H9 (cell line): ENCODE results near the gene NCAM1. TPM values are rescaled to one million over a fixed set of nuclear protein-coding genes. Genes with fewer than 3 reads are reported as not detected.

ENCODE experiments used
- DNase-seq: peaks from one replicate; pipeline ENCODE4 v3.0.0-alpha.2; 2017
- H2AFZ ChIP-seq: one replicate; pipeline ENCODE4 v1.6.1; 2013; ENCODE audit warnings: mild to moderate bottlenecking, low read length, control low read depth, moderate library complexity
- H2AK5ac ChIP-seq: 2 replicates; pipeline ENCODE4 v1.6.1; 2013; ENCODE audit warnings: low read length, control low read depth, mixed read lengths; ENCODE audit not compliant: insufficient read length
- H2BK120ac ChIP-seq: one replicate; pipeline ENCODE4 v1.6.1; 2013; ENCODE audit warnings: low read depth, mild to moderate bottlenecking, low read length, control low read depth, inconsistent platforms; ENCODE audit not compliant: poor library complexity, severe bottlenecking
- H2BK12ac ChIP-seq: 2 replicates; pipeline ENCODE4 v1.6.1; 2013; ENCODE audit warnings: low read length, control low read depth, mixed read lengths, low read depth; ENCODE audit not compliant: insufficient read length
- H2BK15ac ChIP-seq: 2 replicates; pipeline ENCODE4 v1.6.1; 2013; ENCODE audit warnings: low read depth, low read length, control low read depth
- H2BK20ac ChIP-seq: one replicate; pipeline ENCODE4 v1.6.1; 2013; ENCODE audit warnings: low read depth, mild to moderate bottlenecking, low read length, control low read depth, inconsistent platforms; ENCODE audit not compliant: poor library complexity, severe bottlenecking
- H2BK5ac ChIP-seq: 2 replicates; pipeline ENCODE4 v1.6.1; 2013; ENCODE audit warnings: low read length, control low read depth, mixed read lengths; ENCODE audit not compliant: insufficient read length
- H3K14ac ChIP-seq: 2 replicates; pipeline ENCODE4 v1.6.1; 2013; ENCODE audit warnings: low read length, control low read depth; ENCODE audit not compliant: insufficient read depth
- H3K18ac ChIP-seq: 2 replicates; pipeline ENCODE4 v1.6.1; 2013; ENCODE audit warnings: low read depth, mild to moderate bottlenecking, mixed read lengths, low read length, control low read depth; ENCODE audit not compliant: insufficient read length
- H3K23ac ChIP-seq: 2 replicates; pipeline ENCODE4 v1.6.1; 2013; ENCODE audit warnings: low read length, control low read depth, mixed read lengths, low read depth; ENCODE audit not compliant: insufficient read length
- H3K23me2 ChIP-seq: 2 replicates; pipeline ENCODE4 v1.6.1; 2013; ENCODE audit warnings: low read depth, mild to moderate bottlenecking, mixed read lengths, low read length, control low read depth; ENCODE audit not compliant: insufficient read length, poor library complexity, severe bottlenecking
- H3K27ac ChIP-seq: 2 replicates; pipeline ENCODE4 v1.5.1; 2013; ENCODE audit warnings: low read length, control low read depth, mixed read lengths, low read depth; ENCODE audit not compliant: insufficient read length
- H3K27me3 ChIP-seq: 2 replicates; pipeline ENCODE4 v1.6.1; 2013; ENCODE audit warnings: low read length, control low read depth, inconsistent platforms; ENCODE audit not compliant: insufficient read depth
- H3K4ac ChIP-seq: 2 replicates; pipeline ENCODE4 v1.6.1; 2013; ENCODE audit warnings: low read depth, mild to moderate bottlenecking, control low read depth, inconsistent platforms, low read length, moderate library complexity
- H3K4me1 ChIP-seq: 2 replicates; pipeline ENCODE4 v1.6.1; 2013; ENCODE audit warnings: low read length, control low read depth, inconsistent platforms; ENCODE audit not compliant: insufficient read depth
- H3K4me2 ChIP-seq: 2 replicates; pipeline ENCODE4 v1.6.1; 2013; ENCODE audit warnings: low read length, control low read depth, mixed read lengths; ENCODE audit not compliant: insufficient read length, insufficient read depth
- H3K56ac ChIP-seq: 2 replicates; pipeline ENCODE4 v1.6.1; 2013; ENCODE audit warnings: low read depth, mild to moderate bottlenecking, mixed read lengths, low read length, control low read depth; ENCODE audit not compliant: insufficient read length
- H3K79me1 ChIP-seq: 2 replicates; pipeline ENCODE4 v1.6.1; 2013; ENCODE audit warnings: low read depth, mild to moderate bottlenecking, moderate library complexity, low read length, control low read depth, inconsistent platforms; ENCODE audit not compliant: insufficient read depth, poor library complexity, severe bottlenecking
- H3K79me2 ChIP-seq: 2 replicates; pipeline ENCODE4 v1.6.1; 2013; ENCODE audit warnings: low read length, control low read depth, inconsistent platforms; ENCODE audit not compliant: insufficient read depth
- H3K9ac ChIP-seq: 2 replicates; pipeline ENCODE4 v1.6.1; 2013; ENCODE audit warnings: low read length, control low read depth, mixed read lengths; ENCODE audit not compliant: insufficient read length; ENCODE audit errors: extremely low read depth
- H3K9me3 ChIP-seq: one replicate; pipeline ENCODE4 v1.6.1; 2013; ENCODE audit warnings: low read depth, low read length, inconsistent platforms; ENCODE audit not compliant: control insufficient read depth
- H3T11ph ChIP-seq: one replicate; pipeline ENCODE4 v1.6.1; 2013; ENCODE audit warnings: mild to moderate bottlenecking, low read length, control low read depth, inconsistent platforms
- H4K20me1 ChIP-seq: one replicate; pipeline ENCODE4 v1.6.1; 2013; ENCODE audit not compliant: control insufficient read depth, insufficient read length, insufficient read depth
- H4K5ac ChIP-seq: 2 replicates; pipeline ENCODE4 v1.6.1; 2013; ENCODE audit warnings: low read depth, mild to moderate bottlenecking, mixed read lengths, low read length, control low read depth; ENCODE audit not compliant: insufficient read length
- H4K8ac ChIP-seq: replicated peaks from 2 replicates; pipeline ENCODE4 v1.6.1; 2013; ENCODE audit warnings: low read length, control low read depth, mixed read lengths, low read depth; ENCODE audit not compliant: insufficient read length
- H4K91ac ChIP-seq: 2 replicates; pipeline ENCODE4 v1.6.1; 2013; ENCODE audit warnings: low read depth, mild to moderate bottlenecking, moderate library complexity, mixed read lengths, low read length, control low read depth; ENCODE audit not compliant: insufficient read length
- H3K27ac Mint-ChIP-seq, 3 experiments: 2 replicates in 2 of 3; 3 replicates in 1 of 3; pipeline ENCODE4 v1.8.0; 2020 to 2021; ENCODE audit warnings: mixed read lengths in 3 of 3, mild to moderate bottlenecking in 1 of 3, moderate library complexity in 1 of 3
- H3K27me3 Mint-ChIP-seq: 2 replicates; pipeline ENCODE4 v1.8.0; 2021; ENCODE audit warnings: low read depth, mild to moderate bottlenecking, moderate library complexity, mixed read lengths
- H3K36me3 Mint-ChIP-seq, 3 experiments: 2 replicates in 2 of 3; 3 replicates in 1 of 3; pipeline ENCODE4 v1.8.0; 2020 to 2021; ENCODE audit warnings: low read depth in 3 of 3, mixed read lengths in 3 of 3; ENCODE audit not compliant: insufficient read depth in 1 of 3
- H3K4me1 Mint-ChIP-seq, 2 experiments: 2 replicates each; pipeline ENCODE4 v1.8.0; 2020; ENCODE audit warnings: mixed read lengths in 2 of 2
- H3K4me3 Mint-ChIP-seq, 2 experiments: 2 replicates in 1 of 2; 3 replicates in 1 of 2; pipeline ENCODE4 v1.8.0; 2020 to 2021; ENCODE audit warnings: mild to moderate bottlenecking in 2 of 2, mixed read lengths in 2 of 2, moderate library complexity in 1 of 2
- H3K9me3 Mint-ChIP-seq, 2 experiments: 2 replicates in 1 of 2; 3 replicates in 1 of 2; pipeline ENCODE4 v1.8.0; 2020; ENCODE audit warnings: mild to moderate bottlenecking in 2 of 2, mixed read lengths in 2 of 2, moderate library complexity in 1 of 2
- WGBS: extraction: QIAGEN DNeasy Blood & Tissue Kit; methylation state at CpG from one replicate; pipeline ENCODE4 v1.1.7; 2013; ENCODE audit warnings: missing lambda C conversion rate, low lambda C conversion rate, mixed read lengths; ENCODE audit not compliant: insufficient read length; ENCODE audit errors: extremely low coverage; 5-methylcytosine and 5-hydroxymethylcytosine counted together
- total RNA-seq: library from RNA; stranded (reverse); gene quantifications from 2 replicates; pipeline ENCODE4 v1.2.1, GENCODE V29; 2021
- TF ChIP-seq, protein P1 (sequence below): fragments of 200-600 bp; sonication (generic); conservative IDR thresholded peaks from 3 replicates; pipeline ENCODE4 v1.8.0; 2021; ENCODE audit warnings: antibody characterized with exemption, mild to moderate bottlenecking

NCAM1 gene
- total RNA-seq, 1 experiment from 2014 or later = 2.5 TPM

DNA sequence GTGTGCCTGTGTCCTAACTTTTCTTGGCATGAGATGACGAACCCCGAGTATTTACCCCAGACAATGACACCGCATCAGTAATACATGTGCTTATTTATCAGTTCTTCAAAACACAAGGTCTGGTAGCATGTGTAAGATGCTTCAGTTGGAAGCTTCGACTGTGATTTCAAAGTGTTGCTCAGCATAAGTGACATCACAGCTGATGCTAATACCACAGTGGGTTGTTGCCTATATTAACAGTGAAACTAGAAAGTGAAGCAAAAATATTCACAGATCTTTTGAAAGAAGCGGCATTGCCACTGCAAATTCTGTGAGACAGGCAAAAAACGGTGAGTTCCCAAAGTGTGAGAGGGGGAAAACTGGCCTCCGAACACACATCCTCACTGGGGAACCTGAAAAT lies 334.8 kb downstream of the NCAM1 start:
- no peak for DNase-seq
- Histone ChIP-seq H2BK20ac (no peak overlapping the region), H2BK120ac (no peak overlapping the region), H3K27me3 (no peaks in the 10 kb centered on the region), H3K79me2 (no peaks in the 10 kb centered on the region), H3T11ph (no peak overlapping the region), H3K79me1 (no peaks in the 10 kb centered on the region), H3K4ac (no peak overlapping the region), H2BK12ac (no peak overlapping the region), H3K18ac (no peak overlapping the region), H3K27ac (no peak overlapping the region), H2AFZ (no peak overlapping the region), H3K4me1 (peaks cover 8% of the 10 kb centered on the region; the same call in 1 of the 2 replicates), H2AK5ac (no peak overlapping the region), H4K5ac (no peak overlapping the region), H4K20me1 (no peaks in the 10 kb centered on the region), H3K9ac (no peak overlapping the region), H3K14ac (no peak overlapping the region), H3K23ac (no peak overlapping the region), H3K23me2 (no peaks in the 10 kb centered on the region), H4K91ac (no peak overlapping the region), H4K8ac (no peak overlapping the region), H3K56ac (no peak overlapping the region), H2BK15ac (no peak overlapping the region), H3K9me3 (no peaks in the 10 kb centered on the region), H3K4me2 (no peak overlapping the region), H2BK5ac (no peak overlapping the region)
- no peaks in the 10 kb centered on the region for H3K9me3 Mint-ChIP-seq
- no peak overlapping the region for H3K27ac Mint-ChIP-seq
- H3K27me3 Mint-ChIP-seq = peaks cover 14% of the 10 kb centered on the region
- no CpG with 5 or more reads among the region's 7 CpGs for WGBS
- H3K36me3 Mint-ChIP-seq = no peaks in the 10 kb centered on the region
- H3K4me3 Mint-ChIP-seq = no peak overlapping the region
- peaks cover 16 to 17% of the 10 kb centered on the region in 2 experiments for H3K4me1 Mint-ChIP-seq
- TF ChIP-seq, protein P1, sequence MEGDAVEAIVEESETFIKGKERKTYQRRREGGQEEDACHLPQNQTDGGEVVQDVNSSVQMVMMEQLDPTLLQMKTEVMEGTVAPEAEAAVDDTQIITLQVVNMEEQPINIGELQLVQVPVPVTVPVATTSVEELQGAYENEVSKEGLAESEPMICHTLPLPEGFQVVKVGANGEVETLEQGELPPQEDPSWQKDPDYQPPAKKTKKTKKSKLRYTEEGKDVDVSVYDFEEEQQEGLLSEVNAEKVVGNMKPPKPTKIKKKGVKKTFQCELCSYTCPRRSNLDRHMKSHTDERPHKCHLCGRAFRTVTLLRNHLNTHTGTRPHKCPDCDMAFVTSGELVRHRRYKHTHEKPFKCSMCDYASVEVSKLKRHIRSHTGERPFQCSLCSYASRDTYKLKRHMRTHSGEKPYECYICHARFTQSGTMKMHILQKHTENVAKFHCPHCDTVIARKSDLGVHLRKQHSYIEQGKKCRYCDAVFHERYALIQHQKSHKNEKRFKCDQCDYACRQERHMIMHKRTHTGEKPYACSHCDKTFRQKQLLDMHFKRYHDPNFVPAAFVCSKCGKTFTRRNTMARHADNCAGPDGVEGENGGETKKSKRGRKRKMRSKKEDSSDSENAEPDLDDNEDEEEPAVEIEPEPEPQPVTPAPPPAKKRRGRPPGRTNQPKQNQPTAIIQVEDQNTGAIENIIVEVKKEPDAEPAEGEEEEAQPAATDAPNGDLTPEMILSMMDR = no peak
